GM21390 (cell line): ENCODE results near the gene MYRF.
A peak's percentile ranks its signal among the peaks of the same experiment; 100 is the strongest.

Experiments used
- ATAC-seq: cut with Tn5 transposase; IDR thresholded peaks from one replicate; pipeline ENCODE4 v1.9.1; 2021; ENCODE audit not compliant: unreplicated experiment

MYRF gene

DNA sequence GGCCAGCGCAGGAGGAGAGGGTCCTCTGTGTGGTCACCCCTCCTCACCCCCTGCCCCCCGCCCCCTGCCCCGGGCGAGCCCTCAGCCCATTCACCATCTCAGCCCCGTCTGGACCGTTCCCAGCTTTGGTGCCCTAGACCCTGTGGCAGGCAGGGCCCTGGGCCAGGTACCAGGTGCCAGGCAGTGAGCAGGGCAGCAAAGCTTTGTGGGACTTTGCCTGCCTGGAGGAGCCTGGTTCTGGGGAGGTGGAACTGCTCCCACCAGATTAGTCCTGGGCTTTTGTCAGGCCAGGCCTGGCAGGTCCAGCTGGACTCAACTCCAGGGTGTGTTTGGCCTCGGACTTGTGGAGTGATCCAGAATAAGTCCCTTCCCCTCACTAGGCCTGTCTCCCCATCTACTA, 13.7 kb upstream of the MYRF start:
- ATAC-seq = no peak

DNA sequence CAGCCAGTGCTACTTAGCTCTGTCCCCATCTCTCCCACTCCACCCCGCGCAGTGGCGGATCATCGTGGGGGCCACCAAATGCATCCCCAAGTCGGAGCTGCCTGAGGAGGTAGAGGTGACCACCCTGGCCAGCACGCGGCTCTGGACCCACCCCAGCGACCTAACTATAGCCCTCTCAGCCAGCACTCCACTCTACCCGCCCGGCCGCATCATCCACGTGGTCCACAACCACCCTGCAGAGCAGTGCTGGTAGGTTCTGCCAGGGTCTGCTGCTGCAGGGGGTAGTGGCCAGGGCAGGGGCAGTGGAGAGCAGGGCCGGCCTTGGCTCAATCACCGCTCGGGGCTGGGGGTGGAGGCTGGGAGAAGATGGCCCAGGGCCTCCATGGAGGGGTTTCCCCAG, 13.0 kb upstream of the MYRF start:
- no peak for ATAC-seq

DNA sequence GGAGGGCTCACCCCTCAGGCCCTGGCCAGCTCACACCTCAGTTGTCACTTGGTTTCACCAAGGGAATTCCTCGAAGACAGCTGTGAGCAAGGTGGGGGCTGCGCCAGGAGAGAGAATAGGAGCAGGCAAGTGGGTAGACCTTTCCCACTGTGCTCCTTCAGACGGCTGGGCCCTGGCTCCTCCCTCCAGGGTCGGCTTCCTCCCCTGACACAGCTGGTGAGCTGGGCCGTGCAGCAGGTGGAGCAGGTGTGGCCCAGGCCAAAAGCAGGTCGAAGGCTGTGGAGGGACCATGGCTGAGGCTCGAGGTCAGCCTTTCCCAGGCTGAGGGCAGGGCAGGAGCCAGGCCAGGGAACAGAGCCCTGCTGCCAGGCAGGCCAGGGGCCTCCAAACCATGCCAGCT, 12.5 kb upstream of the MYRF start:
- no peak for ATAC-seq

DNA sequence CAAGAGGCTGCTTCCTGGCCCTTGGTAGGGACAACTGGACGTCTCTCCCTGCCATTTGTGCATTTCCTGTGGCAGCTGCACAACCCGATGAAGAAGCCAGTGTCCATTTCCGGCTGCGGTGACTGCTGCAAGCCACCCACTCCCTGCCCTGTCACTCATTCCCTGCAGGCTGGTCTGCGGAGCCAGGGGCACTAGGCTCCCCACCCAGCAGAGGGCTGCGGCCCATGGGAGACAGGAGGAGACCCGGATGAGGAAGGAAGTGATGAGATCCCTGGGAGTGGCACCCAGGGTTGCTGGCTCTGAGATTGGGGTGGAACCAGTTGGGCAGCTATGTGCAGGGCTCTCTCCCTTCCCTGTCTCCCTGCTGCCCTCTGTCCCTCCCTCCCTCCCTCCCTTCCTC, 10.0 kb upstream of the MYRF start:
- ATAC-seq = no peak

DNA sequence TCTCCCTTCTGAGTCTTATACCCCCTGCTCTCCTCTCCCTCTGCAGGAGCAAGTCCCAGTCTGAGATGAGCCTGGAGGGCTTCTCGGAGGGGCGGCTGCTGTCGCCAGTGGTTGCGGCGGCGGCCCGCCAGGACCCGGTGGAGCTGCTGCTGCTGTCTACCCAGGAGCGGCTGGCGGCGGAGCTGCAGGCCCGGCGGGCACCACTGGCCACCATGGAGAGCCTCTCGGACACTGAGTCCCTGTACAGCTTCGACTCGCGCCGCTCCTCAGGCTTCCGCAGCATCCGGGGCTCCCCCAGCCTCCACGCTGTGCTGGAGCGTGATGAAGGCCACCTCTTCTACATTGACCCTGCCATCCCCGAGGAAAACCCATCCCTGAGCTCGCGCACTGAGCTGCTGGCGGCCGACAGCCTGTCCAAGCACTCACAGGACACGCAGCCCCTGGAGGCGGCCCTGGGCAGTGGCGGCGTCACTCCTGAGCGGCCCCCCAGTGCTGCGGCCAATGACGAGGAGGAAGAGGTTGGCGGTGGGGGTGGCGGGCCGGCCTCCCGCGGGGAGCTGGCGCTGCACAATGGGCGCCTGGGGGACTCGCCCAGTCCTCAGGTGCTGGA, 8.8 kb upstream of the MYRF start:
- no peak for ATAC-seq

DNA sequence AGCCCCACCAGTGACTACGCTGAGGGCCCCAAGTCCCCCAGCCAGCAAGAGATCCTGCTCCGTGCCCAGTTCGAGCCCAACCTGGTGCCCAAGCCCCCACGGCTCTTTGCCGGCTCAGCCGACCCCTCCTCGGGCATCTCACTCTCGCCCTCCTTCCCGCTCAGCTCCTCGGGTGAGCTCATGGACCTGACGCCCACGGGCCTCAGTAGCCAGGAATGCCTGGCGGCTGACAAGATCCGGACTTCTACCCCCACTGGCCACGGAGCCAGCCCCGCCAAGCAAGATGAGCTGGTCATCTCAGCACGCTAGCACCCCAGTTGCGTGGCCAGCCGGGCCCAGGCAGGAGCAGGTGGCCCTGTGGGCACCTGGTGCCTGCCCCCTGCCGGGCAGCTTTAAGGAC, 8.3 kb upstream of the MYRF start:
- ATAC-seq = no peak

DNA sequence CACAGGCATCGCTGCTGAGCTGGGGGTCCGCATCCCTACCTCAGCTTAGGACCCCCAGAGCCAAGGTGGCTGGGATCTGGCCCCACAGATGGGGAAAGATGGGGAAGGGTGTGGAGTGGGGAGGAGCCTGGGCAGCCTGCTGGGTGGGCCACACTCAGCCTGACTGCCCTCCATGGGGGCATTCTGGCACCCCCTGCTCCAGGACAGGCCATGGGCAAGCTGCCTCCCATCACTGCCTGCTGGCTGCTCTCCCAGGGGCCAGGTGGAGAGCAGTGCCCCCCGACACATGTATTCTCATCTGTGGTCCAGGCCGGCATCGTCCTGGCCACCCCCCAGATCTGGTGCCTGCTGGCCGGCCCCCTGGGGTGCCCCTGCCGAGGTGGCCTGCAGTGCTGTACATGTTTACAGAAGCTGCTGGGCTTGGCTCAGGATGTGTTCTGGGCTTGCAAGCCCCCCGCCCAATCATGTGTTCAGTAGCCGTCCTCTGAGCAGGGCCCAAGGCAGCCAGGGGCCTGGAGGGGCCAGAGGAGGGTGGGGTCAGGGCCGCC, 7.8 kb upstream of the MYRF start:
- ATAC-seq = no peak

DNA sequence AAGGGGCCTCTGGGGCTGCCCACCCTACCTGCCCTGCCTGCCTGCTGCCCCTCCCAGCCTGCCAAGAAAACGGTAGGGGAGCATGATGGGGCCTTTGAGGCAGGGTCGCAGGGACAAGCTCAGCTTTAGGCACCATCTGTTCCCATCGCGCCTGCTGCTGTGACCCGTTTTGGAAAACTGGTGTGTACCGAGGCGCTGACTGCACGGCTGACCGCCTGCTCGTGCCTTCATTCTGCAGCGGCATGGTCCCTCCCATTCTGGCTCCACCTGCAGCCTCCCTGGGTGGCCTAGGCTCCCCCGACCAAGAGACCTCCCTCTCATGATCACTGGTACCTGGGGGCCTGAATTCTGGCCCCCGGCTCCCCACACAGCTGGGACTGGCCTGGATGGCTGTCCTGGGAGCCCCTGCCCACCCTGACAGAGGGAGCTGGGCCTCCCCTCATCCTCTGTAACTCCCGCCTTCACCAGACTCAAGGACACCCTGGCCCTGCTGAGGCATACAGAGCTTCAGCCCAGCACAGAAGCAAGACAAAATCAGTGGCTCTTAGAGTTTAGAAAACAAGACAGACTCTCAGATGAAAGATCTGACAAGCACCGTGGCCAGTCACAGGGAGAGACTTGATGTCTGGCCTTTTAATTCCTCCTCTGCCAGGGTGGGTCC, 6.5 kb upstream of the MYRF start:
- no peak for ATAC-seq

DNA sequence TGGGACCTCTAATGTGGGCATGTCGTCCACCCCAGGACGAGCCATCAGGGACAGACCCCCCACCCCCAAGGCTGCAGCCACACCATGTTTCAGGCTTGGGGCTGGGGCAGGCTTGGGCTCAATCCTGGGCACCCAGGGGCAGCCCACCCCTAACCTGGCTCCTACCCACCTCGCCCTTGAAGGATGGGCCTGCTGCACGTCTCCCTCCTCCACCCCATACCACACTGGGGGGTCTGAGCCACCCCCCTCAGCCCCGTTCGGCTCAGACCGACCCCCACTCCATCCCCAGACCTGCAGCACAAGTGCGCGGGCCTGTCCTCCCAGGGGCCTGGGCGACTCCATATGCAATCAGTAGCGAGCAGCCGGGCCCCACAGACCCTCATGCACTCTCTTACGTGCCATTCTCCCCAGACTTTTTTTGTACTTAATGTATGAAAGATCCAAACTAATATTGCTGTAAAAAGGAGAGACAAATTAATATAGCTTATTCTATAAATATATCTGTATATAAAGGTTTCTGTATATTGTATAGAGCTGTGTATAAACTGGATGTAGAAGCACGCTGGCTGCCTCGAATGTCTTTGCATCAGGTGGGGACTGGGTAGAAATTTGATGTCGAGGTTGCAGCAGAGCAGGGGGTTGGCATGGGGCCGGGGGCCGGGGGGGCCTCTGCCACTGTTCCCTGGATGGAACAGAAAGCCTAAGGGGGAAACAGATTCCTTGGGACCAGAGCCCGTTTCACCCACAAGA, 5.8 kb upstream of the MYRF start:
- ATAC-seq = no peak

DNA sequence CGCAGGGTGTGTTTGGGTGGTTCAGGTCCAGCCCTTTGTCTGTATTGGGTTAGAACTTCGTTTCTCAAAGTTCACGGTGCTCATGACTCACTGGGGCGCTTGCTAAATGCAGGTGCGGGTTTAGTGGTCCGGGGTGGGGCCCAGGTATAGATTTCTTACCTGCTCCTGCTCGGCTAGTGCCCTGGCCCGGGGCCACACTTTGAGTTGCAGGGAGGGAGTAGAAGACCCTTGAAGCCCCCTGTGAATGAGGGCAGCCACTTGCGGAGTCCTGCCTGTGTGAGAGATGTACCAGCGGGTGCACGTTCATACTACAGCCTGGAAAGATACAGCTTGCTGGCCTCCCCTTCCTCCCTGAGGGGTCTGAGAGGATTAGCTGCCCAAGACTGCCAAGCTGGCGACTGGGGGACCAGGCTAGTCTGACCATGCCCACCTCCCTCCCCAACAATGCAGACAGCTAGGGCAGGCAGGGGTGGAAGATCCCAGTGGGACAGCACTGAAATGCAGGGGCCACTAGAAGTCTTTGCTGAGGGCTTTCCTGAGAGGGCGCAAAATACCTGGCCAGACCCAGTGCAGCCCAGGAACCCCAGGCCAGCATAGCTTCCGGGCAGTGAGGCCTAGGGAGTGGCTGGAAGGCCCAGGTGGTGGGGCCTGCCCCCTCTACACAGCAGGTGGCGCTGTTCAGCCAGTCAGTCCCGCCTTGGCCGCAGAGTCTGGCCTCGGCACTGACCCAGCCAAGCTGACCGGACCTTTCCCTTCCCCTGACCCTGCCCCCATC, 5.1 kb upstream of the MYRF start:
- peak; percentile 61 for ATAC-seq

DNA sequence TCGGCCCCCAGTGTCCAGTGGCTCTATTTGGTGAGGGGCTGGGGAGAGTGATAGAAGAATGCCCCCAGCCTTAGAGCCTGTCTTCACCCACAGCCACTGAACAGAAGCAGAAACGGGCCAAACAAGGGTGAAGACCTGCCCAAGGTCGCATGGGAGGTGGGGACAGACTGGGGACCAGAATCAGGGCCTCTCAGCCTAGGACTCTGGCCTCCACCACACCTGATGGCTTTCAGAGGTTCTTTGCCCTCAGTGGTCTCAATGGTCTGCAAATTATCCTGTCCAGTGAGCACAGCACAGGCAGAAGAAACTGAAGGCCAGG, 4.5 kb upstream of the MYRF start:
- ATAC-seq = no peak

DNA sequence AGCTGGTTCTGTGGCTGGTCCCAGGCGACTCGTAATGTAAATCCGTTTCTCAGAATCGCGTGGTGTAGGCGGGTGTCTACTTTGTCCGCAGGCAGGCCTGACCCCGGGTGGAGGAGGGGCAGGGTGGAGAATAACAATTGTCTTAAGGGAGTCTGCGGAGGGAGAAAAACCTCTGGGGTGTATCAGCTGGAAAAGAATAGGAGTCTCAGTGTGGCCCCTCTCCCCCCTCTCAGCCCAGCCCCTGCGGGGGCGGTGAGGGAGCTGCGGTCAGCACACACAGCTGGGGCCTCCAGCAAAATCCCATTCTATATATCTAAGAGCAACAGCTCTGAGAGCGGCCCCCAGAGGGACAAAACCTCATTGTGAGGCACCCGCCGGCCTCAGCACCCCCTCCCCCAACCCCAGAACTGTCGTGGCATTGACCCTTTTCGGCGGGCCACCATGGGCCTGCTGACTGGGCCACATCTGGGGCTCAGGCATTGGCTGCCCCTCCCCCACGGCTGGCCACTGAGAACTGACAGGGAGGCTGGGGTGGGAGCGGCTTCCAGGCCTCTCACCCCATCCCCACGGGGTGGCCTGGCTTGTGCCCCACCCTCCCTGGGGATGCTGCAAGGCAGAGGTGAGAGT, 2.7 kb upstream of the MYRF start:
- ATAC-seq = no peak

DNA sequence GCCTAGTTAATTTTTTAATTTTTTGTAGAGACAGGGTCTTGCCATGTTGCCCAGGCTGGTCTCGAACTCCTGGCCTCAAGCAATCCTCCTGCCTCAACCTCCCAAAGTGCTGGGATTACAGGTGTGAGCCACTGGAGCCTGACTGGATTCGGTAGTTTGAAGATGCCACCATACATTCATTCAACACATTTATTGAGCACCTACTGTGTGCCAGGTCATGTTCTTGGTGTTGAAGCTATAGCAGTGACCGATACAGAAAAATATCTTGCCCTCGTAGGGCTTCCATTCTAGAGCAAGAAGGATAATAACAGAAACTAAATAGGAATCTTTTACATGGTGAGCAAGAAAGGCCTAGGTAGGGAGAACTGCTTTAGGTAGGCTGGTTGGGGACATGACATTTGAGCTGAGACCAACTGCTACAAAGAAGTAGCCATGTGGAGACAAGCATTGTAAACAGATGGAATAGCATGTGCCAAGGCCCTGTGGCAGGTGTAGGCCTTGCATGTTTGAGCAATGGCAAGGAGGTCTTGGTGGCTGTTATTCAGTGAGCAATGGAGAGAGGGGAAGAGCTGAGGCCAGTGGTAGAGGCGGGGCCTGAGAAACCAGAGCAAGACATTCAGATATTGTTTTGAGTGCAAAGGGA, 1.7 kb upstream of the MYRF start:
- ATAC-seq = no peak

DNA sequence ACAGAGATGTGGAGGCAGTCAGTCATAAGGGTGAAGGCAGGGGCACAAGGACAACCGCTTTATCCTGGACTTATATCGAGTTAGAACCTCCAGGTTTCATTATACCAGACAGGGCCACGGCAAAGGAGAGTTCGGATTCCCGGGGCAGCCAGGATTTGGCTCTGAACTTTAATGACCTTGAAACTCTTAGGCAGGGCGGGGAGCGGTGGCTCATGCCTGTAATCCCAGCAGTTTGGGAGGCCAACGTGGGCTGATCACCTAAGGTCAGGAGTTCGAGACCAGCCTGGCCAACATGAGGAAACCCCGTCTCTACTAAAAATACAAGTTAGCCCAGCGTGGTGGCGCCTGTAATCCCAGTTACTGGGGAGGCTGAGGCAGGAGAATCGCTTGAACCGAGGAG, 1.1 kb upstream of the MYRF start:
- no peak for ATAC-seq

DNA sequence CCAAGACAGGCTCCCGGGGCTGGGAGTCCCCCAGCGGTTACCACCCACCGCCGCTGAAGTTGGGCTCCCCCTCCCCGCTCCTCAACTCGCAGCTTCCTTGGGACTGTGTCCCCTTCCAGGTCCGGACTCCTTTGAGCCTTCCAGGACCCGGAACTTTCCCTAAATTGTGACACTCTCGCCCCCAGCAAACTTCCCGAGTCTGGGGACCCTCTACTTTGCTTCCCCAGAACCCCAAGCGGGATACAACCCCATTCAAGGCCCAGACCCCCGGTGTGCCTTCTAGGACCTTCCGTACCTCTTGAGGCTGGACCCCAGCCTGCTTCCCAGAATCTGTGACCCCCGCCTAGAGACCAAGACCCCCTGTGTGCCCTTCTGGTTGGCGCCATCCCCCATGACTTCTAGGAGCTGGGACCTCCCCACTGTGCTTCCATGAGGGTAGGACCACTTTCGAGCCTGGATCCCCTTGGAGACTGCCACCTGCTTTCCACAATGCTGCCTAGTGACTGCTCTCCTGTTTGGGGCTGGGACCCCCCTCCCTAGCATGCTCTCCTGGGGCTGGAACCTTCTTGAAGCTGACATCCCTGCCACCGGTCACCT, 587 bp downstream of the MYRF start:
- ATAC-seq = no peak

DNA sequence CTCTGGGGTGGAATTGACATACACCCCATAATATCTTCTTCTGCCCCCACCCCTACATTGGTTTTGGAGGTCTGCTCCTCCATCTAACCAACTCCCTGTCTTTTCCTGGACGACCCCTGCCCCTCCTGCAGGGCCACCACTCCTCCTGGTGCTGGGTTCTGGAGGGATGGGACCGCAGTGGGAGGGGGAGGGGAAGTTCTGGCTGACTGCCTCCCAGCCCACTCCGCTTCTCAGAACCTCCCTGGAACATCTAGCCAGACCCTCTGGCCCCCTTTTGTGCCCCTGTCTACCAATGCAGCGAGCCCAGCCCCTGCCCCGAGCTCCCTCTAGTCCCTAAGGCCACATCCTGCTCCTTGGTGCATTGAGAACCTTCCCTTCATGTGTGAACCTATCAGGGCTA, 1.2 kb downstream of the MYRF start:
- no peak for ATAC-seq

DNA sequence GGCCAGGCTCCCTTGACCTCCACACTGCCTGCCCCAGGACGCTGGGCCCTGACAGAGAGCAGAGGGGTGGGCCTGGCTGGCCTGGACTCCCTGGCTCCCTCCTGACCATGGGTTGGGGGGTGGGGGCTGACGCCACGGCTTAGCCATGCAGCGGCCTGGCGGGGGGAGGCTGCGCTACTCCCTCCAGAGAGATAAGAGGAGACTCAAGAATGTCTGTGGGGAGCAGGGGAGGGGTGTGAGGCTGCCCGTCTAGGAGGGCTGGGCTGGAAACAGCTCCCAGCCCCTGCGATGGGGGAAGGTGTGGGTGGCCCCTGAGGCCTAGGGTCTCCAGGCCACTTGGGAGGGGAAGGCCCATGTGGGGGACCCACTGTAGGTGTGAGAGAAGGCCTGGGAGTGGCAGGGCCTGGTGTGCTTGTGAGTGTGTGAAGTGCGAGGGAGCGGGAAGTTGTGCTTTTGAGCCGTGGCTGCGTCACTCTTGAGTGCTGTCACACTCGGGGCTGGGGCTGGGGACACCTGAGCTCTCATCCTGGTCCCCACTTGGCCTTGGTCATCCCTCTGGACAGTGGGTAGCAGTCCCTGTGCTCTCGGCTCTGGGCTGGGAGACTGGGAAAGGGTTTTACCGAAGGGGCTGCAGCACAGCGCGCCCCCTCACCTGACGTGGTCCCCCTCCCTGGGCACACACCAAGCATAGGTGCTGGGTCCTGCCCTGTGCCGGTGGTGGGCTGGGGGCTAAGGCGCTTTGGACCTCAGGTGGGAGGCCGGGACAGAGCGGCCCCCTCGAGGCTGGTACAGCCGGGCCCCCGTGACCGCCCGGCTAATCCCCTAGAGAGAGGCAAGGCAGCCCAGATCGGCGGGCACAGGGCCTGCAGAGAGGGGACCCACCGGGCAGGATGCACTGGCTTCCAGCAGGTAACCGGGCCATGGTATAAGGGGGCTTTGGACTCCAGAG, 2.4 kb downstream of the MYRF start:
- ATAC-seq = no peak

DNA sequence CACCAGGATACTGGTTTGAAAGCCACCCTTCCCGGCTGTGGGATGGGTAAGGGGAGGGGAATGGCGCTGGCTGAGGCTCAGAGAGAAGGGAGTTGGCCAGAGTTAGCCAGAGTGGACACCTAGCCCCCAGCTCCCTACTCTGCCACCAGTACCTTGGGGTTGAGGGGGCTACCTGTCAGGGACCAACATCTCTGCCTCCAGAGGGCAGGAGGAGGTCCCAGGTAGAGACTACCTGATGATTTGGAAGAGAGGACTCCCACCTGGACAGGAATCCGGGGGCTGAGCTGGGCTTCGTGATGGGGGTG, 3.7 kb downstream of the MYRF start:
- ATAC-seq = no peak

DNA sequence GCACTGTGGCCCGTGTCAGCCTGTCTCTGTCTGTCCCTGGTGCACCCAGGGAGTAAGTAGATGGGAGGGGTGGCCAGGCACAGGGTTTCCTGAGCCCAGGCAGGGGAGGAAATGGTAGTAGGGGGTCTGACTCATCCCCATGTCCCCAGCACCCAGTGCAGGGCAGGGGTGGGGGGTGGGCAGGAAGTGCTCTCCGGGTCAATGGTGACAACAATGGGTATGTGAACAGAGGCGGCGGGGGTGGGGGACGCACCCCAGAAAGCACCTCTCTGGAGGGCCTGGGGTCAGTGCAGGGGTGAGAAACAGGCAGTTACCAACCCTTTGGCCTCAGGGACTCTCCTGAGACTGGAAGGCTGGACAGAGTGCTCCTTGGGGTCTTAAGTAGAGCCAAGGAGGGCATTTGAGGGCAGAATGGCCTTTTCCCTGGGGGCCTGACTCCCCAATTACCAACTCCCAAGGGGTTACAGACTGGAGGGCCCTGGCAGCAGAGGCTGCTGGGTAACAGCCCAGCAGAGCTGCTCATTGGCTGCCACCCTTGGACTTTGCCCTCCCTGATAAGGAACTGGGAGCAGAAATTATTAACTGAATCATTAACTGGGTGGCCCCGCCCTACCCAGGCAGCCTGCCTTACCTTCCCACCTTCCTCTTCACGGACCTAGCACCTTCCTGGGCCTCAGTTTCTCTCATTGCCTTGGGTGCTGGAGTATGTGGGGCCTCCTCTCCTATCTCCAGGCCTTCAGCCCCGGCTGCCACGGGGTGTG, 4.2 kb downstream of the MYRF start:
- no peak for ATAC-seq
